K562 (cell line): Measurements from ENCODE around the gene MME. TPM values are rescaled to one million over a fixed set of nuclear protein-coding genes. Genes with fewer than 3 reads are reported as not detected.

ENCODE experiments used
- ATAC-seq: fragments of 200-7000 bp; cut with Tn5 transposase; 3 replicates; pipeline ENCODE4 v1.9.1; 2020; ENCODE audit warnings: moderate library complexity
- BruUV-seq: library from RNA; stranded (reverse); fragments of 400-500 nt; replicated peaks from 2 replicates; lab custom pipeline; 2021; lab: Mats Ljungman, UMichigan
- CTCF ChIA-PET: fragments of 300-600 bp; formaldehyde crosslinking; extraction: SDS; loops from one replicate; lab custom pipeline; 2021; ENCODE audit warnings: low intra/inter-chr PET ratio; lab: Yijun Ruan, JAX
- POLR2A ChIA-PET: fragments of 300-600, 350-650 bp; sonication (Branson Sonifier 250); formaldehyde crosslinking; extraction: SDS; loops from one replicate; lab custom pipeline; 2021; ENCODE audit warnings: antibody characterized with exemption, inconsistent platforms; lab: Yijun Ruan, JAX
- DNase-seq, 4 experiments: peaks; one replicate each; pipeline versions ENCODE4 v3.0.0 to v3.0.0-alpha.2; 2011 to 2018; ENCODE audit warnings: low spot score in 3 of 4, mixed read lengths in 3 of 4; ENCODE audit errors: extremely low read depth in 1 of 4
- FAIRE-seq: peaks from 2 replicates; lab custom pipeline; 2011; peaks lifted over from hg19 to GRCh38; lab: Jason Lieb, UNC
- H2AFZ ChIP-seq: 2 replicates; pipeline ENCODE4 v1.6.0; 2011; ENCODE audit warnings: low read depth, low read length, control low read depth, inconsistent platforms
- H3K27ac ChIP-seq: fragments of 200-600 bp; 3 replicates; pipeline ENCODE4 v1.8.0; 2011; ENCODE audit warnings: low read depth, mild to moderate bottlenecking, control low read depth, inconsistent platforms, low read length, moderate library complexity, mixed read lengths; ENCODE audit errors: extremely low read depth
- H3K27me3 ChIP-seq, 2 experiments: fragments of 300-600 bp in 1 of 2; 2 replicates in 1 of 2; 3 replicates in 1 of 2; pipeline versions ENCODE4 v1.6.0 to v1.8.0; 2011; ENCODE audit warnings: inconsistent platforms in 2 of 2, low read length in 2 of 2, mild to moderate bottlenecking in 1 of 2, mixed read lengths in 1 of 2, moderate library complexity in 1 of 2; ENCODE audit not compliant: control insufficient read depth in 2 of 2, insufficient read depth in 2 of 2
- H3K36me3 ChIP-seq: fragments of 300-600 bp; 3 replicates; pipeline ENCODE4 v1.8.0; 2011; ENCODE audit warnings: mild to moderate bottlenecking, low read length, inconsistent platforms; ENCODE audit not compliant: control insufficient read depth, insufficient read depth
- H3K4me1 ChIP-seq, 2 experiments: fragments of 200-600 bp in 1 of 2; replicated peaks in 1 of 2; 2 replicates in 1 of 2; 3 replicates in 1 of 2; pipeline versions ENCODE4 v1.5.1 to v1.8.0; 2011; ENCODE audit warnings: inconsistent platforms in 2 of 2, low read length in 2 of 2, mild to moderate bottlenecking in 1 of 2, mixed read lengths in 1 of 2, moderate library complexity in 1 of 2; ENCODE audit not compliant: control insufficient read depth in 2 of 2, insufficient read depth in 2 of 2
- H3K4me2 ChIP-seq: 2 replicates; pipeline ENCODE4 v1.6.1; 2011; ENCODE audit warnings: low read length, control low read depth, inconsistent platforms, mixed read lengths; ENCODE audit not compliant: insufficient read depth
- H3K4me3 ChIP-seq: fragments of 200-600 bp; sonication (generic), shearing (Covaris generic); 2 replicates; pipeline ENCODE4 v1.5.1; 2016; ENCODE audit warnings: control low read depth, inconsistent platforms
- H3K79me2 ChIP-seq: fragments of 200-600 bp; 3 replicates; pipeline ENCODE4 v1.8.0; 2011; ENCODE audit warnings: low read length, inconsistent platforms; ENCODE audit not compliant: control insufficient read depth, insufficient read depth
- H3K9ac ChIP-seq, 2 experiments: 2 replicates each; pipeline versions ENCODE4 v1.6.0 to v1.6.1; 2011; ENCODE audit warnings: low read depth in 2 of 2, low read length in 2 of 2, control low read depth in 1 of 2, inconsistent platforms in 1 of 2, mild to moderate bottlenecking in 1 of 2, mixed read lengths in 1 of 2; ENCODE audit not compliant: insufficient read depth in 1 of 2
- H3K9me1 ChIP-seq: one replicate; pipeline ENCODE4 v1.6.0; 2011; ENCODE audit warnings: inconsistent platforms, mild to moderate bottlenecking, low read length, moderate library complexity; ENCODE audit not compliant: control insufficient read depth, insufficient read depth
- H3K9me3 ChIP-seq: replicated peaks from 2 replicates; pipeline ENCODE4 v1.5.1; 2011; ENCODE audit warnings: low read depth, low read length, inconsistent platforms; ENCODE audit not compliant: control insufficient read depth, insufficient read depth
- H4K20me1 ChIP-seq: replicated peaks from 2 replicates; pipeline ENCODE4 v1.6.1; 2011; ENCODE audit warnings: low read length, inconsistent platforms, mixed read lengths; ENCODE audit not compliant: control insufficient read depth, insufficient read depth
- CTBP1 ChIP-seq: fragments of 450-650 bp; IDR thresholded peaks from 2 replicates; pipeline ENCODE4 v1.6.1; 2016; ENCODE audit warnings: borderline replicate concordance
- KDM5B ChIP-seq: fragments of 200-600 bp; sonication (generic); IDR thresholded peaks from 2 replicates; pipeline ENCODE4 v1.6.1; 2012; ENCODE audit warnings: low read depth, mild to moderate bottlenecking, moderate library complexity, low read length, control low read depth, inconsistent platforms; ENCODE audit not compliant: insufficient replicate concordance
- PHTF2 ChIP-seq: fragments of 250-450 bp; sonication (Bioruptor Pico); IDR thresholded peaks from 2 replicates; pipeline ENCODE4 v1.5.0; 2021; ENCODE audit warnings: mild to moderate bottlenecking
- RBFOX2 ChIP-seq: fragments of 200-400 bp; formaldehyde crosslinking; IDR thresholded peaks from 2 replicates; pipeline ENCODE4 v1.6.1; 2017; ENCODE audit warnings: low read depth, mild to moderate bottlenecking, low read length, moderate library complexity
- TARDBP ChIP-seq: fragments of 450-650 bp; IDR thresholded peaks from 2 replicates; pipeline ENCODE4 v1.6.1; 2016
- VEZF1 ChIP-seq: fragments of 200-800 bp; sonication (Bioruptor generic); IDR thresholded peaks from 2 replicates; pipeline ENCODE4 v1.6.1; 2017; ENCODE audit warnings: missing genetic modification characterization, missing compliant biosample characterization
- ZNF407 ChIP-seq: fragments of 450-650 bp; IDR thresholded peaks from 2 replicates; pipeline ENCODE4 v1.6.1; 2016; ENCODE audit warnings: low read depth
- in situ Hi-C: fragments of 300-500 bp; cut with MboI; formaldehyde crosslinking; loops from 4 replicates; pipeline ENCODE4 v1.15.0; 2018; ENCODE audit warnings: inconsistent platforms, mixed read lengths
- intact Hi-C: fragments of 100-400 bp; cut with micrococcal nuclease; formaldehyde crosslinking; loops from 2 replicates; pipeline ENCODE4 v1.14.2; 2022
- polyA plus RNA-seq, 8 experiments: library from polyadenylated mRNA; depleted of rRNA in 4 of 8; stranded (reverse) in 5 of 8; unstranded in 3 of 8; fragments of >200 nt; fragmentation: Nextera tagmentation in 2 of 8; fragmentation: Illumina TruSeq in 1 of 8; extraction: Ambion mirVana in 2 of 8; extraction: Trizol in 1 of 8; gene quantifications; 2 replicates each; pipeline versions ENCODE4 v1.2.1 to v1.2.3, GENCODE V29; 2011 to 2014; ENCODE audit warnings: inconsistent platforms in 1 of 8, missing spikeins in 1 of 8
- total RNA-seq, 7 experiments: library from RNA; depleted of rRNA in 6 of 7; stranded (reverse); fragments of >200 nt in 6 of 7; fragmentation: Illumina TruSeq in 2 of 7; extraction: Trizol in 2 of 7; gene quantifications; 2 replicates each; pipeline versions ENCODE4 v1.2.1 to v1.2.3, GENCODE V29; 2011 to 2021; ENCODE audit warnings: low replicate concordance in 1 of 7

The MME gene
- total and polyA plus RNA-seq, 9 of the 15 experiments (the other 6 are each of a cell fraction or from before 2014, with no cell fraction given) = 0.80 to 8.6 (median 2.5) TPM

- TF ChIP-seq VEZF1 (CRISPR knock-in tag) (peak; percentile 56; the same call in 1 of the 2 replicates), RBFOX2 (0 out of 2 replicates have a peak, but pooled peaks have one; percentile 18), KDM5B (peak; percentile 27), CTBP1 (peak; percentile 35; the same call in 1 of the 2 replicates)
Observed at GRCh38 chr3:155079746-155080487, at the start of gene MME (continued).

GRCh38 chr3:155031186-155031585 is 48.9 kb upstream of the MME start:
- CTCF ChIA-PET = no interaction called here
- H3K27me3 ChIP-seq = no peaks in the 10 kb centered on the region
- BruUV-seq = no TSS peak
- FAIRE-seq (no peak), DNase-seq (no peak), ATAC-seq (no peak)
- H3K79me2 ChIP-seq = no peaks in the 10 kb centered on the region
- in situ Hi-C loops (no loop called here), intact Hi-C loops (no loop called here)
- H4K20me1 ChIP-seq = no peaks in the 10 kb centered on the region
- no peak overlapping the region for H2AFZ ChIP-seq
- H3K4me2 ChIP-seq = no peak overlapping the region
- H3K36me3 ChIP-seq = no peaks in the 10 kb centered on the region
- no peak overlapping the region for H3K27ac ChIP-seq
- no peaks in the 10 kb centered on the region for H3K9me3 ChIP-seq
- H3K9me1 ChIP-seq = no peaks in the 10 kb centered on the region
- POLR2A ChIA-PET = interaction anchor here (0.7 kb wide), 1 partner anchor 16 kb away, joined by 3 read pairs; no protein-coding TSS in a partner anchor
- no peak overlapping the region for H3K9ac ChIP-seq
- no peak overlapping the region for H3K4me3 ChIP-seq
- peaks cover 10 to 31% of the 10 kb centered on the region in 2 experiments; a peak in 4 of 5 replicates for H3K4me1 ChIP-seq
- TF ChIP-seq PHTF2 (no peak), ZNF407 (no peak), TARDBP (no peak)
